ENCODE measurements around the gene RPS25. TPM values are rescaled to one million over a fixed set of nuclear protein-coding genes. Genes with fewer than 3 reads are reported as not detected.
"Not testable (repeated sequence)": the region's sequence is repeated elsewhere in the genome, so short reads cannot be mapped to it uniquely, and the experiment has no call there.

RPS25 gene
- 1,000 to 10,000 TPM; 1,543 to 2,582 (median 1,747) TPM for polyA plus RNA-seq

- peak; percentile 94 to 96 (median 96) for DNase-seq
- Mint-ChIP-seq H3K27me3 (ENCODE audit: low read depth in 3 of 3) (peaks cover 2 to 11% (median 7%) of the 10 kb centered on the region in 3 donors), H3K9me3 (no peaks in the 10 kb centered on the region), H3K4me3 (peak within 1 kb of the TSS; percentile 93 to 100 (median 98)), H3K4me1 (peaks cover 54 to 62% of the 10 kb centered on the region in 2 donors), H3K36me3 (peaks cover 13 to 27% (median 22%) of the 10 kb centered on the region in 3 donors), H3K27ac (peak within 1 kb of the TSS; percentile 98 to 100 (median 100))
Measured at GRCh38 chr11:119018074-119018938, at the start of gene RPS25, which contains the start of gene TRAPPC4. Gene RPS25, minus strand, starts transcription at chr11:119018343. Its CDS starts 59 bp downstream, at chr11:119018284. Gene TRAPPC4, plus strand, starts transcription at chr11:119018766. Its CDS starts 30 bp downstream, at chr11:119018796.

- peaks cover 4 to 15% (median 12%) of the 10 kb centered on the region in 3 donors for H3K27me3 Mint-ChIP-seq (ENCODE audit: low read depth in 3 of 3)
- H3K4me1 Mint-ChIP-seq: peaks cover 41 to 44% of the 10 kb centered on the region in 2 donors
- peak within 1 kb of the TSS; percentile 98 to 100 (median 99) for H3K27ac Mint-ChIP-seq
- peak; percentile 95 to 96 (median 95) for DNase-seq
- H3K36me3 Mint-ChIP-seq: peaks cover 1 to 15% (median 9%) of the 10 kb centered on the region in 3 donors
- no peaks in the 10 kb centered on the region for H3K9me3 Mint-ChIP-seq
- H3K4me3 Mint-ChIP-seq: peak within 1 kb of the TSS; percentile 92 to 100 (median 96)
Measured at GRCh38 chr11:119067371-119068222, 49.5 kb upstream of the RPS25 start, which contains the start of gene VPS11. Gene VPS11, plus strand, starts transcription at chr11:119067818. Its CDS starts 6 bp downstream, at chr11:119067824.

- Mint-ChIP-seq H3K4me3 (peak overlapping the region in 3 of 5 donors; percentile 2 to 30 (median 21)), H3K36me3 (peaks cover 0 to 5% (median 3%) of the 10 kb centered on the region in 3 donors), H3K4me1 (peaks cover 41 to 44% of the 10 kb centered on the region in 2 donors), H3K27me3 (ENCODE audit: low read depth in 3 of 3) (peaks cover 4 to 15% (median 12%) of the 10 kb centered on the region in 3 donors), H3K9me3 (no peaks in the 10 kb centered on the region), H3K27ac (peak overlapping the region; percentile 65 to 100 (median 94))
- peak in 2 of 3 donors; percentile 27 to 34 for DNase-seq
Measured at GRCh38 chr11:119065369-119065768, 47.2 kb upstream of the RPS25 start.

- DNase-seq: no peak
- H3K4me1 Mint-ChIP-seq: peaks cover 32 to 36% of the 10 kb centered on the region in 2 donors
- H3K36me3 Mint-ChIP-seq: no peaks in the 10 kb centered on the region
- no peaks in the 10 kb centered on the region for H3K9me3 Mint-ChIP-seq
- H3K4me3 Mint-ChIP-seq: no peak overlapping the region
- H3K27ac Mint-ChIP-seq: no peak overlapping the region
- peaks cover 5 to 11% (median 10%) of the 10 kb centered on the region in 3 donors for H3K27me3 Mint-ChIP-seq (ENCODE audit: low read depth in 3 of 3)
Measured at GRCh38 chr11:119062779-119063178, 44.6 kb upstream of the RPS25 start.

DNA sequence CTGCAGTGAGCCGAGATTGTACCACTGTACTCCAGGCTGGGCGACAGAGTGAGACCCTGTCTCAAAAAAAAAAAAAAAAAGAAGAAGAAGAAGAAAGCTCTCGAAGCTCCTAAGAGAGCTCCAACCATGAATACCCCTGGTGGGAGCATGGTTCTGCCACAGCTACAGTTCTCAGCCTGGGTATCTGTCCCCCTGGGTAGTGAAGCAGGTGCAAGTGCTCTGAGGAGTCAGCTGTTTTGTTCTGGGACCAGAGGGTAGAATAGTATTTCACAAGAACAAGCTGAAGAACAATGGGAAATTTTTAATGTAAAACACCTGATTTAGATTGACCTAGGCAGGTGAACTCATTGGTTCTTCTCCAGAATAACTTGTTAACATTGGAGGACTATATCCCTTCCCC, 43.1 kb upstream of the RPS25 start:
- Mint-ChIP-seq H3K4me3 (no peak overlapping the region), H3K36me3 (no peaks in the 10 kb centered on the region), H3K27ac (no peak overlapping the region), H3K27me3 (ENCODE audit: low read depth in 3 of 3) (peaks cover 0 to 12% (median 4%) of the 10 kb centered on the region in 3 donors), H3K4me1 (peaks cover 26 to 29% of the 10 kb centered on the region in 2 donors), H3K9me3 (no peaks in the 10 kb centered on the region)
- no peak for DNase-seq

DNA sequence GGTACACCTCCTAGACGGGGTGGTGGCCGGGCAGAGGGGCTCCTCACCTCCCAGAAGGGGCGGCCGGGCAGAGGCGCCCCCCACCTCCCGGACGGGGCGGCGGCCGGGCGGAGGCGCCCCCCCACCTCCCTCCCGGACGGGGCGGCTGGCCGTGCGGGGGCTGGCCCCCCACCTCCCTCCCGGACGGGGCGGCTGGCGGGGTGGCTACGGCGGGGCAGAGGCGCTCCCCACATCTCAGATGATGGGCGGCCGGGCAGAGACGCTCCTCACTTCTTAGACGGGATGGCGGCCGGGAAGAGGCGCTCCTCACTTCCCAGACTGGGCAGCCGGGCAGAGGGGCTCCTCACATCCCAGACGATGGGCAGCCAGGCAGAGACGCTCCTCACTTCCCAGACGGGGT, 41.0 kb upstream of the RPS25 start:
- not testable (repeated sequence) for H3K36me3 Mint-ChIP-seq, H3K9me3 Mint-ChIP-seq, DNase-seq
- Mint-ChIP-seq H3K27ac (peak overlapping the region in 1 of 6 donors; percentile 79), H3K4me3 (peak overlapping the region in 4 of 5 donors; percentile 33 to 61 (median 40)), H3K27me3 (ENCODE audit: low read depth in 3 of 3) (peaks cover 0 to 13% (median 4%) of the 10 kb centered on the region in 3 donors), H3K4me1 (peaks cover 31 to 34% of the 10 kb centered on the region in 2 donors)

- H3K4me3 Mint-ChIP-seq: peak within 1 kb of the TSS; percentile 92 to 97 (median 96)
- DNase-seq: peak; percentile 99
- peaks cover 15 to 19% (median 18%) of the 10 kb centered on the region in 3 donors for H3K36me3 Mint-ChIP-seq
- H3K27me3 Mint-ChIP-seq (ENCODE audit: low read depth in 3 of 3): peaks cover 0 to 13% (median 4%) of the 10 kb centered on the region in 3 donors
- H3K27ac Mint-ChIP-seq: peak within 1 kb of the TSS; percentile 95 to 99 (median 98)
- H3K4me1 Mint-ChIP-seq: peaks cover 38 to 45% of the 10 kb centered on the region in 2 donors
- H3K9me3 Mint-ChIP-seq: no peaks in the 10 kb centered on the region
Measured at GRCh38 chr11:119057000-119057769, 39.0 kb upstream of the RPS25 start, which contains the start of gene HYOU1. Gene HYOU1, minus strand, starts transcription at chr11:119057205. Its CDS starts 1,045 bp downstream, at chr11:119056160.

DNA sequence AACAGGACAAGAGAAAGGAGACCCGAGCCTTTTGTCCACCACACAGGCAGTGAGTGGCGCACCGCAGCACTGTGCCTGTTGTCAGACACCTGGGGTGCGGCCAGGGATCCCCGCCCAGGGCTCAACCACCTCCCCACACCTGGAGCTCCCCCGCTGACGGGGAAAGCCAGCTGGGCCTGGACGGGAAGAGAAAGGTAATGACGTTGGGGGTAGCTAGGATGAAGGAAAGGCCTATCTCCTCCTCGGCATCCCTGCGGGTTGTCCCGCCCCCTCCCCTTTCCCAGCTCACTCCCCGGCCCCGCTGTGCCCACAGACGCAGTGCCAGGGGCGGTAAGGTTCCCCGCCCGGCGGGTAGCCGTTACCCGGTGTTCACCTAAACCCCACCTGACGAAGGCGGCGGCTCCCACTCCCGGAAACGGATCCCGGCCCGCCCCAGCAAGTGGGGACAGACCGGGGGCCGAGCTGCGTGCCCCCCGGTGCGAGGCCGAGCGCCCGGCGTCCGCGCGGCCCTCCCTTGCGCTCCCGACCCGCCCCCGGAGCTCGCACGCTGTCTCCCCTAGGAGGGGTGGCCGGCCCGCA, 38.4 kb upstream of the RPS25 start:
- peaks cover 0 to 13% (median 4%) of the 10 kb centered on the region in 3 donors for H3K27me3 Mint-ChIP-seq (ENCODE audit: low read depth in 3 of 3)
- H3K4me3 Mint-ChIP-seq: peak overlapping the region; percentile 92 to 97 (median 96)
- H3K9me3 Mint-ChIP-seq: no peaks in the 10 kb centered on the region
- DNase-seq: peak; percentile 43 to 59 (median 57)
- H3K27ac Mint-ChIP-seq: peak overlapping the region; percentile 91 to 98 (median 96)
- peaks cover 39 to 45% of the 10 kb centered on the region in 2 donors for H3K4me1 Mint-ChIP-seq
- peaks cover 17 to 24% (median 18%) of the 10 kb centered on the region in 3 donors for H3K36me3 Mint-ChIP-seq

DNA sequence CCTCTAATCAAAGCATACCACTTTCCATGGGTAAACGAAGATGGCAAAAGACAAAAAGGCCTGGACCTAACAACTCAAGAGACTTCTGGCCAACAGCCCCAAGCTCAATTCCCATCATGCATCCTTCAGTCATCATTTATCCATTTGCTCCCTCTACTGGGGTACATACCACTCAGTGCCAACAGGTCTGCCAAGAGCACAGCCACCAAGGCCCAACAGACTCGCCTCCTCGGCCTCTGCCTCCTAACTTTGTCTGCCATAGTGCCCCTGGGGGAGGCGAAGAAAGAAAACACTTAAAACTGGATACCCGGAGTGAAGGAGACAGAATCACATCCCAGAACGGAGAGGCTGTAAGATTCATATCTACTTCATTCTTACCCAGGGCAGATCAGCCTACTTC, 37.8 kb upstream of the RPS25 start:
- peak in 1 of 3 donors; percentile 12 for DNase-seq
- peak overlapping the region; percentile 87 to 96 (median 92) for H3K4me3 Mint-ChIP-seq
- peaks cover 41 to 45% of the 10 kb centered on the region in 2 donors for H3K4me1 Mint-ChIP-seq
- H3K27me3 Mint-ChIP-seq (ENCODE audit: low read depth in 3 of 3): peaks cover 0 to 13% (median 5%) of the 10 kb centered on the region in 3 donors
- peaks cover 17 to 29% (median 18%) of the 10 kb centered on the region in 3 donors for H3K36me3 Mint-ChIP-seq
- no peaks in the 10 kb centered on the region for H3K9me3 Mint-ChIP-seq
- H3K27ac Mint-ChIP-seq: peak overlapping the region; percentile 82 to 98 (median 92)

DNA sequence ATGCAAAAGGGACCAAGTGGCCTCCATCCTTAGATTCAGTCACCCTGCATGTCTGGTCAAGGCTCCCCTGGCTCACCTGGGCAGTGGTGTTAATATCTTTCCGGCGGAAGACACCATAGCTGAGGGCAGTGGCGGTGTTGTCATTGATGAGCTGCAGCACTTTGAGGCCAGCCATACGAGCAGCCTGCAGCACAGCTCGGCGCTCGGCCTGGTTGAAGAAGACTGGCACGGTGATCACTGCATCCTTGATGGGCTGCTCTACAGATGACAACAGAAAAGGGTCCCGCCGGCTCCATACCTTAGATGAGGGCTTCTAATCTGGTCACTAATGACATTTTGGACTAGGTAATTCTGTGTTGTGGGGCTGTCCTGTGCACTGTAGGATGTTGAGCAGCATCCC, 36.3 kb upstream of the RPS25 start:
- H3K36me3 Mint-ChIP-seq: peaks cover 22 to 37% (median 22%) of the 10 kb centered on the region in 3 donors
- H3K4me1 Mint-ChIP-seq: peaks cover 41 to 50% of the 10 kb centered on the region in 2 donors
- H3K27me3 Mint-ChIP-seq (ENCODE audit: low read depth in 3 of 3): peaks cover under 1 to 13% (median 6%) of the 10 kb centered on the region in 3 donors
- no peaks in the 10 kb centered on the region for H3K9me3 Mint-ChIP-seq
- H3K4me3 Mint-ChIP-seq: peak overlapping the region in 3 of 5 donors; percentile 53 to 93 (median 53)
- DNase-seq: no peak
- peak overlapping the region in 2 of 6 donors; percentile 27 to 38 for H3K27ac Mint-ChIP-seq

- peaks cover 25 to 48% (median 30%) of the 10 kb centered on the region in 3 donors for H3K36me3 Mint-ChIP-seq
- H3K27ac Mint-ChIP-seq: peak overlapping the region in 3 of 6 donors; percentile 19 to 81 (median 45)
- H3K9me3 Mint-ChIP-seq: no peaks in the 10 kb centered on the region
- peaks cover 30 to 37% of the 10 kb centered on the region in 2 donors for H3K4me1 Mint-ChIP-seq
- no peak overlapping the region for H3K4me3 Mint-ChIP-seq
- H3K27me3 Mint-ChIP-seq (ENCODE audit: low read depth in 3 of 3): peaks cover 2 to 8% (median 5%) of the 10 kb centered on the region in 3 donors
- no peak for DNase-seq
Measured at GRCh38 chr11:119052163-119052814, 34.1 kb upstream of the RPS25 start.

All from immature natural killer cell (primary cell).